GM18517 (cell line): ENCODE data around the gene SESN3.
"Not testable (repeated sequence)": the region's sequence is repeated elsewhere in the genome, so short reads cannot be mapped to it uniquely, and the experiment has no call there.

ENCODE experiments used
- ATAC-seq: cut with Tn5 transposase; IDR thresholded peaks from one replicate; pipeline ENCODE4 v1.9.1; 2021; ENCODE audit warnings: mild to moderate bottlenecking, moderate library complexity; ENCODE audit not compliant: unreplicated experiment

Gene SESN3

GRCh38 chr11:95227060-95227459 lies 3.9 kb downstream of the SESN3 start:
- ATAC-seq, result not testable (repeated sequence)

GRCh38 chr11:95222817-95223216 lies 8.2 kb downstream of the SESN3 start:
- ATAC-seq, result no peak

DNA sequence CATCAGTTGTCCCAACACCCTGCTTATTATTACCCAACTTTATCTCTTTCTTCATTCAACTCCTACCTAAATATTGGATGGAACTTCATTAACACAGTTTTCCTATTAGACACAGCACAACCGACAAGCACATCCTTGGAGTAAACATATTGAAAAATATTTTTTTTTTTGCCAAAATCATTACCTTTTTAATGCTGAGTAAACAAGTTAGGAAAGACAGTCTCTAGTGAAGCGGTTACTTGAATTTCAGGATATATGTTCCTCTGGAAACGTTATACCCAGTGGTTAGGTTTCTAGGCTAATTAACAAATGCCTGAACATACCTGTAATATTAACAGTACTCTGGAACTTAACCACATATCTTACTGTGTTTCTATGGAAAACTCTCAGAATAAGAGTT lies 11.4 kb downstream of the SESN3 start:
- no peak for ATAC-seq

DNA sequence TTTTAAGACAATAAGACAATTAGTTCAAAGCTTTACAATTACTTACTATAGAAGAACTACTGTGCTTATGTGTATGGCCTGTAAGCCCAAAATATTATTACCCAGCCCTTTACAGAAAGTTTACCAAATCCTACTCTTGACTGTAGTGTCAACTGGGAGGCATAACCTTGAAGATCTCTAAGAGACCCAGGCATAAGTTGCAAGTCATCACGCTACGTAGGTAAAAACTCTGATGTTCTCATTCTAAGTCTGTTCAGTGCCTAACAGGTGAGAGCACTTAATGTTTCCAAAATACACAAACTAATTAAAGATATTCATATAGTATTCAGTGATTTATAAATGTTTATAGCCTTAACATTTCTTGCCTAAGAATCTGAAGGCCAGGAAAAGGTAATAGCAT lies 12.9 kb downstream of the SESN3 start:
- no peak for ATAC-seq

- ATAC-seq, result no peak
Measured at GRCh38 chr11:95212609-95213008, 18.4 kb downstream of the SESN3 start.

DNA sequence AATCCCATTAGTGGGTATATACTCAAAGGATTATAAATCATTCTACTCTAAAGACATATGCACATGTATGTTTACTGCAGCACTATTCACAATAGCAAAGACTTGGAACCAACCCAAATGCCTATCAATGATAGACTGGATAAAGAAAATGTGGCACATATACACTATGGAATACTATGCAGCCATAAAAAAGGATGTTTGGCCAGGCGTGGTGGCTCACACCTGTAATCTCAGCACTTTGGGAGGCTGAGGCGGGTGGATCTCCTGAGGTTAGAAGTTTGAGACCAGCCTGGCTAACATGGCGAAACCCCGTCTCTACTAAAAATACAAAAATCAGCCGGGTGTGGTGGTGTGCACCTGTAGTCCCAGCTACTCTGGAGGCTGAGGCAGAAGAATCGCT lies 21.5 kb downstream of the SESN3 start:
- ATAC-seq, result not testable (repeated sequence)

GRCh38 chr11:95200781-95201457 lies 30.1 kb downstream of the SESN3 start:
- ATAC-seq, result no peak

DNA sequence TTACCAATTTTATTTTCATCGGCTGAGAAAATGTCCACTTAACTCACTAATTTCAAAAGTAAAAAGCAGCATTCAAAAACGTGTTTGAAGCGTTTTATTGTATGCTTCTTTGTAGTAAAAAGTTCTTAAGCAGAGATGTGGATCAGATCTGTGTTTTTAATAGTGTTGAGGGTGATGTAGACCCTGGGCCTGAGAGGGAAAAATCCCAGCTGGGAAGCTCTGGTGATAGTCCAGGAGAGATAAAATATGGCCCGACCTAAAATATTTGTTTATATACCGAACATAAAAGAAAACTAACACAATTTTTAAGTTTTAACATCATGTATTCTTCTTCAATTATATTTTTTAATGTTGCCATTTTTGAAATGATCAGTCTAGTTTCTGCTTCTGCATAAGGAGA lies 35.2 kb downstream of the SESN3 start:
- ATAC-seq, result no peak

DNA sequence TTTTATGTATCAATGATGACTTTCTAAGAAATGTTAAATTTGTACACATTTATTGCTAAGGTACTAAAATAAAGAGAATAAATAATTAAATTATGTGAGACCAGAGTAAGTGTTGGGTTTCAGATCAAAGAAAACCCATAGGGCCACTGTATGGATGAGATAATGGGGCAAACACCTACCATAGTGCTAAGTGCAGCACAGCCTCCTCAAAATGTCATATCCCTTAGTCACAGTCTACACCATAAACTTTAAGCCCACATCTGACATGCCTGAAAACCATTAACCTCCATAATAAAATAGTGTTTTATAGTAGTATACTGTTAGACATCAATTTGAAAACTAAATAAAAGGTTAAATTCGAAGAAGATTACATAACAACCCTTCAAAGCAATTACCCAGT lies 37.5 kb downstream of the SESN3 start:
- no peak for ATAC-seq

GRCh38 chr11:95192717-95193116 lies 38.3 kb downstream of the SESN3 start:
- ATAC-seq, result no peak

- no peak for ATAC-seq
Measured at GRCh38 chr11:95187723-95188122, 43.3 kb downstream of the SESN3 start.

DNA sequence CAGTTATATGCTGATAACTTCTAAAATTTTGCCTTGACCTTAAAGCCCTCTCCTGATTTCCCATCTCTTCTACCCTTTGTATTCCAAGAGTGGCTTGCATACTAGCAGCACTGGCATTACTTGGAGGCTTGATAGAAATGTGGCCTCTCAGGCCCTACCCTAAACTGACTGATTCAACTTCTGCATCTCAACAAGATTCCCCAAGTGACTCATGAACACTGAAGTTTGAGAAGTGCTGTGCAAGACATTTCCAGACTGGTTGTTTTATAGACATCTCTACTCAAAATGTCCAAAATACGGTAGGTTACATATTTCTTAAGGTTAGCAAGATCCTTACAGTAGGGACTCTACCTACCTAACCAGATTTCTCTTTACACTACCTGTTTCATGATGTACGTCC lies 48.6 kb downstream of the SESN3 start:
- ATAC-seq, result no peak

DNA sequence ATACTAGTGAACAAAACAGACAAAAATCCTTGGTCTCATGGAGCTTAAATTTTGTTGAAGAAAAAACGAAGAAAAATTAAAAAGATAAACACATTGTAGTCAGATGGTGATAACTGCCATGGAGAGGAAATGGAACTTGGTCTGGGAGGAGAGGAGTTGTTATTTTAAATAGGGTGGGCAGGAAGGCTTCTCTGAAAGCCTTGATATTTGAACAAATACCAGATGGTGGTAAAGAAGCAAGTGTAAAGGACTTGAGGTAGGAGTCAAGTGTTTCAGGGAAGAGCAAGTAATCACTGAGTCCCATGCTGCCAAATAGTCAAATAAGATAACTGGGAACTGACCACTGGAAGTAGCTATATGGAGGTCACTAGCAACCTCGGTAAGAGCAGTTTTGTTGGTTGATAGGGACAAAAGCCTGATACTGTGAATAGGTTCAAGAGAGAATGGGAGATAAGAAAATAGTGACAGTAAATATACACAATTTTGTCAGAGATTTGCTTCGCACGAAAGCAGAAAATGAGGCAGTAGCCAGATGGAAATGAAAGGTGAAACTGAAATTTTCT lies 55.1 kb downstream of the SESN3 start:
- no peak for ATAC-seq

DNA sequence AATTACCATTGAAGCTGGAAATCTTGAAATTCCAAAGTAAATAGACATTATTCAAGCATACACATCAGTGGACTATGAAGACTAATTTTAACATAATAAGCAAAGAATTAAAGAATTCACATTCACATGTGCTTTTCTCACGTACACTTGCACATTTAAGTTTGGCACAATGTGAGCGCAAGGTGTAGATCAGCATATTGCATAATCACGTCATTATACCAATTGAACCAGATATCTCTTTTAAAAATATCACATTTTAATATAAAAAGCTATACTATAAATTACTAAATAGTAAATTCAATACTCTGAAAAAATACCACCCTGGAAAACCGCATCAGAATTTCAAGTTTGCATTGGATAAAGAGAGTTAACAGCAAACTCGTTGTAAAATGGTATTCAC lies 60.7 kb downstream of the SESN3 start:
- no peak for ATAC-seq

GRCh38 chr11:95166781-95167180 lies 64.2 kb downstream of the SESN3 start:
- no peak for ATAC-seq

- no peak for ATAC-seq
Measured at GRCh38 chr11:95165638-95166037, 65.4 kb downstream of the SESN3 start.

- no peak for ATAC-seq
Measured at GRCh38 chr11:95163106-95163505, 67.9 kb downstream of the SESN3 start.

GRCh38 chr11:95161248-95161647 lies 69.8 kb downstream of the SESN3 start:
- ATAC-seq, result no peak

DNA sequence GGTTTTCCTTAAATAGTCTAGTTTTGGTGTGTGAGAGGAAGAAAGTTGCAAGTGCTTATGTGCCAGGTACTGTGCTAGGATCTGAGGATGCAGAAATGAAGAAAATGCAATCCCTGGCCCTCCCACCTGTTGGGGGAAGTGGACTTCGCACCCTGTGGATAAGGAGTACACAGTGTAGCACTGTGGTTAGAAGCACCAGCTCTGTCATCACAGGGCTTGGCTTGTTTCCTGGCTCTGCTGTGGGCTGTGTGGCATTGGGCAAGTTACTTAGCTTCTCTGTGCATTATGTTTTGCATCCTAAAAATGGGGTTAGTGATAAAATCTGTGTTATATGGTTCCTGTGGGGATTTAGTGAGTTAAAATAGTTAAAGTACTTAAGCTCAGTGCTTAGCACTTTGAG lies 73.2 kb downstream of the SESN3 start:
- ATAC-seq, result no peak

GRCh38 chr11:95156916-95157541 lies 74.0 kb downstream of the SESN3 start:
- no peak for ATAC-seq

DNA sequence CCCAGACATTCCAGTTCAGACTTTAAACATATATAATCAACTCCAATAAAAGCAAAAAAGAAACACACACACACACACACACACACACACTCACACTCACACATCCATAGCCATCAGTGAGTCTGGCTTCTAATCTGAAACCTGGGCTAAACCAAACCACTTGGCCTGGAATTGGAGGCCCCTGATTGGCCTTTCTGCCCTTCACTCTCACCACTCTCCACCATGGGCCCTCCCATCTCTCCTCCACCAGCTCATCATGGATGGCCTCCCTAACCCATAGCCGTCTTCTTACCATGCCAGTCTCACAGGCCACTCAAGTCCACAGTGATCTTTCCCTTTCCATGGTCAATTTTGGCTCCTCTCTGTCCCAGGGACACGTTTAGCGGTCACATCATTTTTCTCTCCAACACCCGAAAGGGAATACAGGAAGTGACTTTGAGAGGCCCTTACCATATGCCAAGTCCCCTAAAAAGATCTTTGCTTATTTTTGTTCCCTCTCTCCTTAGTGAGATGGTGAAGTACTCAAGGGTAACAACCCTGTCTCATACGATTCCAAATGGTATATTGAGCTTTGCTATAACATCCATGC lies 74.8 kb downstream of the SESN3 start:
- no peak for ATAC-seq

GRCh38 chr11:95155385-95155784 lies 75.6 kb downstream of the SESN3 start:
- no peak for ATAC-seq
